Transverse colon (tissue), 3 donors: ENCODE results near the gene ZNF488.

ENCODE experiments used
- POLR2A ChIP-seq: fragments of 450-650 bp; IDR thresholded peaks from one replicate; pipeline ENCODE4 v1.6.1; 2016; ENCODE audit warnings: antibody characterized with exemption, mild to moderate bottlenecking, moderate library complexity
- POLR2AphosphoS5 ChIP-seq, 3 donors: sonication (generic); formaldehyde crosslinking; IDR thresholded peaks; one replicate each; pipeline ENCODE4 v1.6.1; 2016; ENCODE audit warnings: antibody characterized with exemption in 3 of 3

DNA sequence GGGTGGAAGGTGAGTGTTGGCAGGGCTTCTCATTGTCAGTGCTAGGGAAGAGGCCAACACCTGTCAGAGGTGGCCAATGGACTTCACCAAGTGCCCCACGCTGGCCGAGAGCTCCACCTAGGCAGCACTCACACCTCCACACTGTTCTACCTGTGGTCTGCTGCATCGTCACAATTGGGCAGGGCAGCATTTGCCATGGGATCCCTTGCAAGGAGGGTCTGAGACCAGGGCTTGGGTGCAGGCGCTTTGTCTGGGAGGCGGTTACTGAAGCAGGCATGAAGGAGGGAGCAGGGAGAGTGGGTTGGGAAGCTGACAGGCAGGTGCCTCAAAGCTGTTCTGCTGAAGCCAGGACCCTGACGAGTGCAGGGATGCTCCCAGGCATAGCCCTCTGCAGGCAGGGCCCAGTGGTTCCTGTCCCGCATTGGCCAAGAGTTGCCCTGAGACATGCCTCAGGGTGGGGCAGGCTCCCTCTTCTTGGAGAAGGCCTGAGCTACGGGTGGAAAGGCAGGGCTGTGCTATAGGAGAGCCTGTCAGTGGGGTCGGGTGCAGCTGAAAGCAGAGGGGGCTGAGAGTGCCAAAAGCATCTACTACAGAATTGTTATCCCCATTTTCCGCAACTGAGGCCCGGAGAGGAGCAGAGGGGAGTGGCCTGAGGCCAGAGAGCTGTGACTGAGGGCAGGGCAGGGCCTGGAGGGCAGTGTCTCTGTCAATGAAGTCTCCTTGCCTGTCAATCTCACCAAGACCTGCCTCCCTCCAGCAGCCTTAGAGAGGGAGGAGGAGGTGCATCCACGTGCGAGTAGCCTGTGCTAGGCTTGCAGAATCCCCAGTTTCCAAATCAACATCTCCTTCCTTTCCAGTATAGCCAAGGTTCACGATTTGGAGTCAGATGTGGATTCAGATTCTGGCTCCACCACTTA lies 31.9 kb downstream of the ZNF488 start:
- no peak for TF ChIP-seq POLR2AphosphoS5 (IDR thresholded peaks at IDR 0.05)
- no peak for TF ChIP-seq POLR2A
